Neural progenitor cell (in vitro differentiated cells): ENCODE measurements around the gene ELL.

Experiments used
- EZH2 ChIP-seq: fragments of 200-600 bp; sonication (generic); IDR thresholded peaks from 2 replicates; pipeline ENCODE4 v1.6.1; 2017; ENCODE audit warnings: antibody characterized with exemption, mild to moderate bottlenecking, moderate library complexity
- EZH2phosphoT487 ChIP-seq: fragments of 200-600 bp; sonication (generic); IDR thresholded peaks from 2 replicates; pipeline ENCODE4 v1.6.1; 2017; ENCODE audit warnings: antibody characterized with exemption

- TF ChIP-seq EZH2phosphoT487 = no peak
- TF ChIP-seq EZH2 = no peak
Measured at GRCh38 chr19:18523841-18524240, 2.0 kb upstream of the ELL start.
